K562 (cell line): ENCODE data around the gene SHOX.

Experiments used
- CREBBP ChIP-seq: IDR thresholded peaks from one replicate; pipeline ENCODE4 v1.6.1; 2012; ENCODE audit warnings: low read depth, mild to moderate bottlenecking, control low read depth, inconsistent platforms, low read length
- CREM ChIP-seq: IDR thresholded peaks from 2 replicates; pipeline ENCODE4 v1.6.1; 2014; ENCODE audit warnings: antibody characterized with exemption, low read depth
- EGR1 ChIP-seq: fragments of 450-650 bp; conservative IDR thresholded peaks from 2 replicates; pipeline ENCODE4 v1.6.1; 2017; ENCODE audit warnings: mild to moderate bottlenecking
- HDAC6 ChIP-seq: IDR thresholded peaks from 2 replicates; pipeline ENCODE4 v1.6.1; 2012; ENCODE audit warnings: low read depth, mild to moderate bottlenecking, control low read depth, inconsistent platforms, low read length, moderate library complexity
- KDM4B ChIP-seq, 2 experiments: fragments of 450-650 bp in 1 of 2; sonication (generic) in 1 of 2; IDR thresholded peaks; 2 replicates each; pipeline ENCODE4 v1.6.1; 2016 to 2017; ENCODE audit warnings: borderline replicate concordance in 2 of 2, antibody characterized with exemption in 1 of 2, low read depth in 1 of 2, mild to moderate bottlenecking in 1 of 2
- PTRF ChIP-seq: fragments of 450-650 bp; IDR thresholded peaks from 2 replicates; pipeline ENCODE4 v1.6.1; 2016; ENCODE audit warnings: mild to moderate bottlenecking, missing genetic modification characterization, missing compliant biosample characterization
- SAFB2 ChIP-seq: fragments of 200-400 bp; formaldehyde crosslinking; IDR thresholded peaks from 2 replicates; pipeline ENCODE4 v1.6.1; 2018; ENCODE audit warnings: borderline replicate concordance, low read length, low read depth, moderate library complexity; ENCODE audit not compliant: severe bottlenecking
- TARDBP ChIP-seq: fragments of 450-650 bp; IDR thresholded peaks from 2 replicates; pipeline ENCODE4 v1.6.1; 2016
- ZBTB1 ChIP-seq: sonication (generic); formaldehyde crosslinking; IDR thresholded peaks from 2 replicates; pipeline ENCODE4 v1.8.1; 2023; ENCODE audit warnings: missing genetic modification reagents, low read depth, mild to moderate bottlenecking, borderline replicate concordance
- ZNF23 ChIP-seq: fragments of 250-450 bp; sonication (Bioruptor Pico); IDR thresholded peaks from 2 replicates; pipeline ENCODE4 v1.4.0; 2020; ENCODE audit warnings: mild to moderate bottlenecking
- TF ChIP-seq, protein P1 (sequence below), 3 experiments: IDR thresholded peaks in 2 of 3; conservative IDR thresholded peaks in 1 of 3; 2 replicates each; pipeline ENCODE4 v1.5.1; 2011 to 2012; ENCODE audit warnings: low read length in 3 of 3, mild to moderate bottlenecking in 3 of 3, control low read depth in 2 of 3, improper control_type of control experiment in 1 of 3, inconsistent platforms in 1 of 3, low read depth in 1 of 3, mixed read lengths in 1 of 3, moderate library complexity in 1 of 3; ENCODE audit not compliant: insufficient read depth in 2 of 3
- TF ChIP-seq, protein P2 (sequence below): fragments of 450-650 bp; IDR thresholded peaks from 2 replicates; pipeline ENCODE4 v1.7.1; 2018; ENCODE audit warnings: mild to moderate bottlenecking, low read depth; ENCODE audit not compliant: partially characterized antibody
- TF ChIP-seq, protein P3 (sequence below): sonication (generic); formaldehyde crosslinking; IDR thresholded peaks from 2 replicates; pipeline ENCODE4 v1.8.1; 2023; ENCODE audit warnings: mild to moderate bottlenecking, missing genetic modification reagents
- TF ChIP-seq, protein P4 (sequence below): sonication (generic); formaldehyde crosslinking; IDR thresholded peaks from 2 replicates; pipeline ENCODE4 v1.8.1; 2022; ENCODE audit warnings: missing genetic modification reagents

DNA sequence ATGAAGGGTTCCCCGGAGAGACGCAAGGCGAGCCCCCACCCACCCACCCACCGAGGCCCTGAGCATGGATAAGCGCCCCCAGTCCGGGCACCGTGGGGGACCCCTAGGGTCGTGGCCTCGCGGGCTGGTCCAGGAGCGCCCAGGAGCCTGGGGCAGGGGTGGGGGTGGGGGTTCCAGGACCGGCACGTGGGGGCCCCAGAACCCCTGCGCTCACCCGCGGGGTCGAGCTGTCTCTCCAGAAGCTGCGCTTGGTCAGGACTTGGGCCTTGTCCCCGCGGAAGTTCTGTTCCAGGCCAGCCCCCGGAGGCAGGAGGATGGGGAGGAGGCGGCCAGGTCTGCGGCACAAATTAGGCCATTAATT lies 11.2 kb upstream of the SHOX start:
- TF ChIP-seq, protein P1, sequence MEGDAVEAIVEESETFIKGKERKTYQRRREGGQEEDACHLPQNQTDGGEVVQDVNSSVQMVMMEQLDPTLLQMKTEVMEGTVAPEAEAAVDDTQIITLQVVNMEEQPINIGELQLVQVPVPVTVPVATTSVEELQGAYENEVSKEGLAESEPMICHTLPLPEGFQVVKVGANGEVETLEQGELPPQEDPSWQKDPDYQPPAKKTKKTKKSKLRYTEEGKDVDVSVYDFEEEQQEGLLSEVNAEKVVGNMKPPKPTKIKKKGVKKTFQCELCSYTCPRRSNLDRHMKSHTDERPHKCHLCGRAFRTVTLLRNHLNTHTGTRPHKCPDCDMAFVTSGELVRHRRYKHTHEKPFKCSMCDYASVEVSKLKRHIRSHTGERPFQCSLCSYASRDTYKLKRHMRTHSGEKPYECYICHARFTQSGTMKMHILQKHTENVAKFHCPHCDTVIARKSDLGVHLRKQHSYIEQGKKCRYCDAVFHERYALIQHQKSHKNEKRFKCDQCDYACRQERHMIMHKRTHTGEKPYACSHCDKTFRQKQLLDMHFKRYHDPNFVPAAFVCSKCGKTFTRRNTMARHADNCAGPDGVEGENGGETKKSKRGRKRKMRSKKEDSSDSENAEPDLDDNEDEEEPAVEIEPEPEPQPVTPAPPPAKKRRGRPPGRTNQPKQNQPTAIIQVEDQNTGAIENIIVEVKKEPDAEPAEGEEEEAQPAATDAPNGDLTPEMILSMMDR (IDR thresholded peaks at IDR 0.05 in 2 of 3, conservative IDR thresholded peaks at IDR 0.05 in 1 of 3; ENCODE audit: insufficient read depth in 2 of 3, low read depth in 1 of 3, low read length in 3 of 3) = no peak
- TF ChIP-seq, protein P2, sequence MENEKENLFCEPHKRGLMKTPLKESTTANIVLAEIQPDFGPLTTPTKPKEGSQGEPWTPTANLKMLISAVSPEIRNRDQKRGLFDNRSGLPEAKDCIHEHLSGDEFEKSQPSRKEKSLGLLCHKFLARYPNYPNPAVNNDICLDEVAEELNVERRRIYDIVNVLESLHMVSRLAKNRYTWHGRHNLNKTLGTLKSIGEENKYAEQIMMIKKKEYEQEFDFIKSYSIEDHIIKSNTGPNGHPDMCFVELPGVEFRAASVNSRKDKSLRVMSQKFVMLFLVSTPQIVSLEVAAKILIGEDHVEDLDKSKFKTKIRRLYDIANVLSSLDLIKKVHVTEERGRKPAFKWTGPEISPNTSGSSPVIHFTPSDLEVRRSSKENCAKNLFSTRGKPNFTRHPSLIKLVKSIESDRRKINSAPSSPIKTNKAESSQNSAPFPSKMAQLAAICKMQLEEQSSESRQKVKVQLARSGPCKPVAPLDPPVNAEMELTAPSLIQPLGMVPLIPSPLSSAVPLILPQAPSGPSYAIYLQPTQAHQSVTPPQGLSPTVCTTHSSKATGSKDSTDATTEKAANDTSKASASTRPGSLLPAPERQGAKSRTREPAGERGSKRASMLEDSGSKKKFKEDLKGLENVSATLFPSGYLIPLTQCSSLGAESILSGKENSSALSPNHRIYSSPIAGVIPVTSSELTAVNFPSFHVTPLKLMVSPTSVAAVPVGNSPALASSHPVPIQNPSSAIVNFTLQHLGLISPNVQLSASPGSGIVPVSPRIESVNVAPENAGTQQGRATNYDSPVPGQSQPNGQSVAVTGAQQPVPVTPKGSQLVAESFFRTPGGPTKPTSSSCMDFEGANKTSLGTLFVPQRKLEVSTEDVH = no peak
- TF ChIP-seq, protein P3, sequence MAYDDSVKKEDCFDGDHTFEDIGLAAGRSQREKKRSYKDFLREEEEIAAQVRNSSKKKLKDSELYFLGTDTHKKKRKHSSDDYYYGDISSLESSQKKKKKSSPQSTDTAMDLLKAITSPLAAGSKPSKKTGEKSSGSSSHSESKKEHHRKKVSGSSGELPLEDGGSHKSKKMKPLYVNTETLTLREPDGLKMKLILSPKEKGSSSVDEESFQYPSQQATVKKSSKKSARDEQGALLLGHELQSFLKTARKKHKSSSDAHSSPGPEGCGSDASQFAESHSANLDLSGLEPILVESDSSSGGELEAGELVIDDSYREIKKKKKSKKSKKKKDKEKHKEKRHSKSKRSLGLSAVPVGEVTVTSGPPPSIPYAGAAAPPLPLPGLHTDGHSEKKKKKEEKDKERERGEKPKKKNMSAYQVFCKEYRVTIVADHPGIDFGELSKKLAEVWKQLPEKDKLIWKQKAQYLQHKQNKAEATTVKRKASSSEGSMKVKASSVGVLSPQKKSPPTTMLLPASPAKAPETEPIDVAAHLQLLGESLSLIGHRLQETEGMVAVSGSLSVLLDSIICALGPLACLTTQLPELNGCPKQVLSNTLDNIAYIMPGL = no peak
- TF ChIP-seq CREM (no peak), PTRF (tag) (no peak), KDM4B (IDR thresholded peaks at IDR 0.05; ENCODE audit: borderline replicate concordance in 2 of 2, low read depth in 1 of 2) (no peak), TARDBP (no peak), ZNF23 (CRISPR knock-in tag) (no peak), SAFB2 (no peak), CREBBP (no peak), EGR1 (no peak), HDAC6 (no peak), ZBTB1 (CRISPR knock-in tag) (no peak)
- TF ChIP-seq, protein P4, sequence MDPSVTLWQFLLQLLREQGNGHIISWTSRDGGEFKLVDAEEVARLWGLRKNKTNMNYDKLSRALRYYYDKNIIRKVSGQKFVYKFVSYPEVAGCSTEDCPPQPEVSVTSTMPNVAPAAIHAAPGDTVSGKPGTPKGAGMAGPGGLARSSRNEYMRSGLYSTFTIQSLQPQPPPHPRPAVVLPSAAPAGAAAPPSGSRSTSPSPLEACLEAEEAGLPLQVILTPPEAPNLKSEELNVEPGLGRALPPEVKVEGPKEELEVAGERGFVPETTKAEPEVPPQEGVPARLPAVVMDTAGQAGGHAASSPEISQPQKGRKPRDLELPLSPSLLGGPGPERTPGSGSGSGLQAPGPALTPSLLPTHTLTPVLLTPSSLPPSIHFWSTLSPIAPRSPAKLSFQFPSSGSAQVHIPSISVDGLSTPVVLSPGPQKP (CRISPR knock-in tag) = no peak
